ENCODE data around the gene CIC. TPM values are rescaled to one million over a fixed set of nuclear protein-coding genes. Genes with fewer than 3 reads are reported as not detected.

The CIC gene
- total RNA-seq, 2 donors from 2014 or later: 47.8 to 54.6 TPM

GRCh38 chr19:42343344-42344110 lies 74.5 kb downstream of the CIC start:
- Histone ChIP-seq H3K36me3 (no peaks in the 10 kb centered on the region), H3K27ac (no peak overlapping the region), H3K9me3 (no peaks in the 10 kb centered on the region), H3K4me3 (no peak overlapping the region), H3K4me1 (no peaks in the 10 kb centered on the region), H3K9ac (ENCODE audit: low read depth in 2 of 2, low read length in 2 of 2) (no peak overlapping the region), H3K27me3 (no peaks in the 10 kb centered on the region)
- TF ChIP-seq CTCF (IDR thresholded peaks at IDR 0.05): no peak
- intact Hi-C loops (cut with DNase I): no loop called here
- no peak for DNase-seq

GRCh38 chr19:42344336-42344893 lies 75.4 kb downstream of the CIC start:
- Histone ChIP-seq H3K4me1 (no peaks in the 10 kb centered on the region), H3K9ac (ENCODE audit: low read depth in 2 of 2, low read length in 2 of 2) (no peak overlapping the region), H3K4me3 (no peak overlapping the region), H3K36me3 (no peaks in the 10 kb centered on the region), H3K9me3 (no peaks in the 10 kb centered on the region), H3K27ac (no peak overlapping the region), H3K27me3 (no peaks in the 10 kb centered on the region)
- DNase-seq: no peak
- intact Hi-C loops (cut with DNase I): no loop called here
- no peak for TF ChIP-seq CTCF (IDR thresholded peaks at IDR 0.05)

Other genes starting within 250 kb of the CIC start
- gene GRIK5, start 199.0 kb upstream of the CIC start, total RNA-seq: 1 to 10 TPM in 1 of 2 donors, under 1 TPM in 1; 0.62 to 2.3 TPM
- gene ZNF574, start 193.1 kb upstream of the CIC start, total RNA-seq: 10 to 100 TPM; 14.7 to 15.9 TPM
- gene POU2F2, start 136.8 kb upstream of the CIC start, total RNA-seq: 1 to 10 TPM; 2.1 to 4.0 TPM
- gene DEDD2, start 51.6 kb upstream of the CIC start, total RNA-seq: 10 to 100 TPM; 27.0 to 33.8 TPM
- 10 to 100 TPM in 1 of 2 donors, 1 to 10 TPM in 1; 9.3 to 12.8 TPM for gene ZNF526, start 48.9 kb upstream of the CIC start, total RNA-seq
- gene GSK3A, start 26.6 kb upstream of the CIC start, total RNA-seq: 10 to 100 TPM; 47.8 to 51.8 TPM
- gene ERF, start 14.1 kb upstream of the CIC start, total RNA-seq: 10 to 100 TPM; 46.7 to 57.3 TPM
- 1 to 10 TPM in 1 of 2 donors, under 1 TPM in 1; 0.32 to 1.0 TPM for gene PRR19, start 32.9 kb downstream of the CIC start, total RNA-seq
- gene PAFAH1B3, start 33.4 kb downstream of the CIC start, total RNA-seq: 10 to 100 TPM; 42.5 to 53.0 TPM
- gene TMEM145, start 44.1 kb downstream of the CIC start, total RNA-seq: under 1 TPM; 0.24 to 0.94 TPM
- gene MEGF8, start 56.4 kb downstream of the CIC start, total RNA-seq: 10 to 100 TPM; 13.4 to 16.5 TPM
- 1 to 10 TPM; 4.7 to 5.5 TPM for gene CNFN, start 121.0 kb downstream of the CIC start, total RNA-seq
- 10 to 100 TPM in 1 of 2 donors, 1 to 10 TPM in 1; 9.6 to 16.0 TPM for gene LIPE, start 158.1 kb downstream of the CIC start, total RNA-seq
- not detected for gene CXCL17, start 173.7 kb downstream of the CIC start, total RNA-seq